OCI-LY1 (cell line): ENCODE measurements around the gene G2E3.
"Not testable (repeated sequence)": the region's sequence is repeated elsewhere in the genome, so short reads cannot be mapped to it uniquely, and the experiment has no call there.

Experiments used
- H2AFZ ChIP-seq: fragments of 200-600 bp; sonication (generic), shearing (Covaris generic); 2 replicates; pipeline ENCODE4 v1.6.0; 2014; ENCODE audit warnings: antibody characterized with exemption, mild to moderate bottlenecking, low read length
- H3F3A ChIP-seq: fragments of 200-600 bp; sonication (generic), shearing (Covaris generic); 2 replicates; pipeline ENCODE4 v1.6.0; 2014; ENCODE audit warnings: mild to moderate bottlenecking, antibody characterized with exemption, low read length, moderate library complexity; ENCODE audit not compliant: insufficient read depth
- H3K27ac ChIP-seq: fragments of 200-600 bp; sonication (generic); 2 replicates; pipeline ENCODE4 v1.5.1; 2014; ENCODE audit warnings: low read length, mixed run types, mild to moderate bottlenecking, low read depth; ENCODE audit not compliant: poor library complexity, severe bottlenecking
- H3K27me3 ChIP-seq: fragments of 200-600 bp; sonication (generic); 2 replicates; pipeline ENCODE4 v1.6.0; 2014; ENCODE audit warnings: antibody characterized with exemption, mild to moderate bottlenecking, low read length, moderate library complexity; ENCODE audit not compliant: insufficient read depth
- H3K36me3 ChIP-seq: fragments of 200-600 bp; sonication (generic); 2 replicates; pipeline ENCODE4 v1.6.1; 2014; ENCODE audit warnings: mild to moderate bottlenecking, antibody characterized with exemption, low read length, moderate library complexity, mixed read lengths; ENCODE audit not compliant: insufficient read depth
- H3K4me1 ChIP-seq: fragments of 200-600 bp; sonication (generic); 2 replicates; pipeline ENCODE4 v1.5.1; 2014; ENCODE audit warnings: mild to moderate bottlenecking, low read length, moderate library complexity; ENCODE audit not compliant: insufficient read depth, severe bottlenecking
- H3K4me2 ChIP-seq: fragments of 200-600 bp; sonication (generic), shearing (Covaris generic); 2 replicates; pipeline ENCODE4 v1.6.1; 2014; ENCODE audit warnings: low read length
- H3K4me3 ChIP-seq: fragments of 200-600 bp; sonication (generic); 2 replicates; pipeline ENCODE4 v1.5.1; 2014; ENCODE audit warnings: low read length, low read depth, mild to moderate bottlenecking, mixed read lengths; ENCODE audit not compliant: poor library complexity, severe bottlenecking
- H3K79me2 ChIP-seq: fragments of 200-600 bp; shearing (Covaris generic); 2 replicates; pipeline ENCODE4 v1.6.1; 2016; ENCODE audit warnings: mixed run types, low read length, mixed read lengths; ENCODE audit not compliant: insufficient read depth
- H3K9ac ChIP-seq: fragments of 200-600 bp; sonication (generic), shearing (Covaris generic); 2 replicates; pipeline ENCODE4 v1.6.1; 2014; ENCODE audit warnings: mild to moderate bottlenecking, low read length, mixed read lengths
- H3K9me2 ChIP-seq: fragments of 200-600 bp; sonication (generic), shearing (Covaris generic); 2 replicates; pipeline ENCODE4 v1.6.1; 2014; ENCODE audit warnings: low read depth, mild to moderate bottlenecking, low read length, mixed read lengths
- H3K9me3 ChIP-seq: fragments of 200-600 bp; shearing (Covaris generic); 2 replicates; pipeline ENCODE4 v1.6.1; 2014; ENCODE audit warnings: low read length, mixed read lengths
- H4K20me1 ChIP-seq: fragments of 200-600 bp; sonication (generic), shearing (Covaris generic); 2 replicates; pipeline ENCODE4 v1.6.0; 2016; ENCODE audit warnings: mild to moderate bottlenecking, low read length; ENCODE audit not compliant: insufficient read depth
- CTCF ChIP-seq: fragments of 200-600 bp; sonication (generic), shearing (Covaris generic); IDR thresholded peaks from 2 replicates; pipeline ENCODE4 v1.5.1; 2017; ENCODE audit warnings: mild to moderate bottlenecking, antibody characterized with exemption, low read length, moderate library complexity, mixed read lengths
- EZH2 ChIP-seq: fragments of 200-600 bp; sonication (generic), shearing (Covaris generic); IDR thresholded peaks from 2 replicates; pipeline ENCODE4 v1.8.0; 2017; ENCODE audit warnings: borderline replicate concordance, mixed run types, mild to moderate bottlenecking, antibody characterized with exemption, low read length, moderate library complexity, mixed read lengths

Gene G2E3

GRCh38 chr14:30603402-30603801, 44.4 kb downstream of the G2E3 start:
- Histone ChIP-seq H3K9me2 (no peaks in the 10 kb centered on the region), H3K27me3 (no peaks in the 10 kb centered on the region), H3K4me3 (no peak overlapping the region), H3K27ac (no peak overlapping the region), H3K36me3 (peaks cover 86% of the 10 kb centered on the region), H4K20me1 (no peaks in the 10 kb centered on the region), H3K79me2 (no peaks in the 10 kb centered on the region), H3F3A (no peaks in the 10 kb centered on the region), H3K9ac (no peak overlapping the region), H3K4me1 (no peaks in the 10 kb centered on the region), H2AFZ (no peak overlapping the region), H3K4me2 (no peak overlapping the region), H3K9me3 (no peaks in the 10 kb centered on the region)
- TF ChIP-seq EZH2 (no peak), CTCF (no peak)

- H3K4me2 ChIP-seq, H3K79me2 ChIP-seq: not testable (repeated sequence)
- peaks cover 86% of the 10 kb centered on the region for H3K36me3 ChIP-seq
Observed at GRCh38 chr14:30604696-30605095, 45.7 kb downstream of the G2E3 start.

GRCh38 chr14:30607156-30607780, 48.3 kb downstream of the G2E3 start:
- Histone ChIP-seq H3K9me3 (no peaks in the 10 kb centered on the region), H3F3A (no peaks in the 10 kb centered on the region), H3K9ac (no peak overlapping the region), H3K36me3 (peaks cover 77% of the 10 kb centered on the region), H3K4me2 (no peak overlapping the region), H2AFZ (no peak overlapping the region), H3K79me2 (no peaks in the 10 kb centered on the region), H3K27me3 (no peaks in the 10 kb centered on the region), H3K9me2 (no peaks in the 10 kb centered on the region), H3K4me3 (no peak overlapping the region), H4K20me1 (no peaks in the 10 kb centered on the region), H3K27ac (no peak overlapping the region), H3K4me1 (peaks cover 6% of the 10 kb centered on the region)
- TF ChIP-seq CTCF (no peak), EZH2 (no peak)

More at GRCh38 chr14:30604696-30605095, 45.7 kb downstream of the G2E3 start:
- not testable (repeated sequence) for H3K9me3 ChIP-seq, H3K9ac ChIP-seq, H3F3A ChIP-seq, H3K9me2 ChIP-seq, H3K4me1 ChIP-seq, H2AFZ ChIP-seq, H4K20me1 ChIP-seq, H3K4me3 ChIP-seq, H3K27me3 ChIP-seq, H3K27ac ChIP-seq

- no peak overlapping the region for H3K4me2 ChIP-seq
- no peak overlapping the region for H3K27ac ChIP-seq
- H3K9me2 ChIP-seq: no peaks in the 10 kb centered on the region
- peaks cover 6% of the 10 kb centered on the region for H3K4me1 ChIP-seq
- H3K4me3 ChIP-seq: no peak overlapping the region
- H3K9me3 ChIP-seq: no peaks in the 10 kb centered on the region
- TF ChIP-seq EZH2 (no peak), CTCF (no peak)
- H3K79me2 ChIP-seq: no peaks in the 10 kb centered on the region
- H3K27me3 ChIP-seq: no peaks in the 10 kb centered on the region
- H3F3A ChIP-seq: no peaks in the 10 kb centered on the region
- H2AFZ ChIP-seq: no peak overlapping the region
- H3K9ac ChIP-seq: no peak overlapping the region
- peaks cover 68% of the 10 kb centered on the region for H3K36me3 ChIP-seq
- H4K20me1 ChIP-seq: no peaks in the 10 kb centered on the region
Observed at GRCh38 chr14:30608533-30609006, 49.6 kb downstream of the G2E3 start.
